ENCODE measurements around the gene ZFP92. TPM values are rescaled to one million over a fixed set of nuclear protein-coding genes. Genes with fewer than 3 reads are reported as not detected.

The ZFP92 gene
- total RNA-seq, 3 donors from 2014 or later, result 0.17 to 1.6 (median 0.22) TPM

- intact Hi-C loops (cut with DNase I, micrococcal nuclease), result no loop called here
These were observed 49.6 kb downstream of the ZFP92 start for GRCh38 chrX:153460826-153461225.

More at GRCh38 chrX:153460826-153461225, 49.6 kb downstream of the ZFP92 start:
- peak in 2 of 3 donors; percentile 42 to 57 for DNase-seq
- no peaks in the 10 kb centered on the region for H3K9me3 ChIP-seq
- no peaks in the 10 kb centered on the region for H3K36me3 ChIP-seq (ENCODE audit: low read depth)
- H3K4me1 ChIP-seq (ENCODE audit: low read depth), result no peaks in the 10 kb centered on the region
- no peak overlapping the region for H3K4me3 ChIP-seq
- peak; percentile 46 for TF ChIP-seq CTCF (IDR thresholded peaks at IDR 0.05)
- ATAC-seq, result peak; percentile 69

Other genes with a start within 250 kb of the ZFP92 start
- gene MAGEA1, start 232.2 kb upstream of the ZFP92 start, total RNA-seq, result not detected
- gene PNMA6F, start 89.7 kb upstream of the ZFP92 start, total RNA-seq, result not detected
- 1 to 10 TPM; 5.2 to 10.0 (median 6.1) TPM for gene ZNF275, start 77.3 kb upstream of the ZFP92 start, total RNA-seq
- not detected for gene PNMA6E, start 10.1 kb upstream of the ZFP92 start, total RNA-seq
- 1 to 10 TPM in 1 of 3 donors, under 1 TPM in 2; 0.55 to 1.2 (median 0.63) TPM for gene TREX2, start 34.6 kb downstream of the ZFP92 start, total RNA-seq
- 10 to 100 TPM; 14.2 to 22.5 (median 19.5) TPM for gene HAUS7, start 59.1 kb downstream of the ZFP92 start, total RNA-seq
- 10 to 100 TPM in 2 of 3 donors, 1 to 10 TPM in 1; 3.5 to 21.8 (median 10.1) TPM for gene BGN, start 83.5 kb downstream of the ZFP92 start, total RNA-seq
- gene ATP2B3, start 106.2 kb downstream of the ZFP92 start, total RNA-seq, result 1 to 10 TPM in 1 of 3 donors, under 1 TPM in 1, not detected in 1; 0.07 to 1.1 TPM
- gene CCNQ, start 187.7 kb downstream of the ZFP92 start, total RNA-seq, result 10 to 100 TPM; 13.1 to 19.9 (median 16.0) TPM
- not detected for gene DUSP9, start 235.7 kb downstream of the ZFP92 start, total RNA-seq

All from mucosa of descending colon (tissue), 3 donors.